MCF 10A (cell line): ENCODE measurements around the gene CHL1. TPM values are rescaled to one million over a fixed set of nuclear protein-coding genes. Genes with fewer than 3 reads are reported as not detected.

Experiments used
- BruUV-seq: library from RNA; stranded (reverse); fragments of 400-500 nt; replicated peaks from 2 replicates; lab custom pipeline; 2021; lab: Mats Ljungman, UMichigan
- CTCF ChIA-PET: fragments of 300-600 bp; sonication (Branson Sonifier 250); formaldehyde crosslinking; extraction: SDS; loops from one replicate; lab custom pipeline; 2021; ENCODE audit warnings: antibody characterized with exemption, inconsistent platforms; lab: Yijun Ruan, JAX
- POLR2A ChIA-PET: fragments of 300-600, 350-650 bp; sonication (Branson Sonifier 250); formaldehyde crosslinking; extraction: SDS; loops from one replicate; lab custom pipeline; 2020; ENCODE audit warnings: antibody characterized with exemption, inconsistent platforms; lab: Yijun Ruan, JAX
- DNase-seq: peaks from one replicate; pipeline ENCODE4 v3.0.0-alpha.2; 2018; ENCODE audit not compliant: unreplicated experiment
- H3K27ac Mint-ChIP-seq: one replicate; pipeline ENCODE4 v1.8.0; 2022; ENCODE audit warnings: mild to moderate bottlenecking, low read depth, mixed read lengths; ENCODE audit not compliant: unreplicated experiment
- H3K27me3 Mint-ChIP-seq: one replicate; pipeline ENCODE4 v1.8.0; 2022; ENCODE audit warnings: mixed read lengths; ENCODE audit not compliant: insufficient read depth, unreplicated experiment
- H3K36me3 Mint-ChIP-seq: one replicate; pipeline ENCODE4 v1.8.0; 2022; ENCODE audit warnings: mild to moderate bottlenecking, moderate library complexity, mixed read lengths; ENCODE audit not compliant: insufficient read depth, unreplicated experiment
- H3K4me1 Mint-ChIP-seq: one replicate; pipeline ENCODE4 v1.8.0; 2022; ENCODE audit warnings: mixed read lengths; ENCODE audit not compliant: insufficient read depth, unreplicated experiment
- H3K4me3 Mint-ChIP-seq: one replicate; pipeline ENCODE4 v1.8.0; 2022; ENCODE audit warnings: mild to moderate bottlenecking, moderate library complexity, mixed read lengths; ENCODE audit not compliant: unreplicated experiment
- H3K9me3 Mint-ChIP-seq: one replicate; pipeline ENCODE4 v1.8.0; 2022; ENCODE audit warnings: mixed read lengths; ENCODE audit not compliant: unreplicated experiment
- CTCF ChIP-seq: fragments of 200-600 bp; IDR thresholded peaks from one replicate; pipeline ENCODE4 v1.8.0; 2022; ENCODE audit warnings: antibody characterized with exemption, mild to moderate bottlenecking; ENCODE audit not compliant: unreplicated experiment
- intact Hi-C: fragments of 100-400 bp; cut with micrococcal nuclease; formaldehyde crosslinking; loops from 2 replicates; pipeline ENCODE4 v1.14.1; 2022
- total RNA-seq: library from RNA; stranded (reverse); gene quantifications from 2 replicates; pipeline ENCODE4 v1.2.3, GENCODE V29; 2022

The CHL1 gene
- total RNA-seq, 1 experiment from 2014 or later, result not detected

- H3K9me3 Mint-ChIP-seq, result no peaks in the 10 kb centered on the region
- H3K4me3 Mint-ChIP-seq, result no peak overlapping the region
- intact Hi-C loops, result no loop called here
- H3K27ac Mint-ChIP-seq, result no peak overlapping the region
- POLR2A ChIA-PET, result no interaction called here
- TF ChIP-seq CTCF, result no peak
- CTCF ChIA-PET, result no interaction called here
- H3K27me3 Mint-ChIP-seq, result peaks cover 17% of the 10 kb centered on the region
- no TSS peak for BruUV-seq
- no peaks in the 10 kb centered on the region for H3K4me1 Mint-ChIP-seq
- no peaks in the 10 kb centered on the region for H3K36me3 Mint-ChIP-seq
- no peak for DNase-seq
These were observed 7.5 kb downstream of the CHL1 start for GRCh38 chr3:204102-204501.

GRCh38 chr3:207973-208372 is 11.4 kb downstream of the CHL1 start:
- TF ChIP-seq CTCF, result no peak
- ChIA-PET POLR2A (interaction anchor here (0.6 kb wide), 1 partner anchor 642 kb away, joined by 3 read pairs; no protein-coding TSS in a partner anchor), CTCF (interaction anchor here (0.7 to 1.3 kb wide), 4 partner anchors 144 to 1761 kb away, joined by 3 to 9 read pairs (median 3); no protein-coding TSS in a partner anchor)
- no peaks in the 10 kb centered on the region for H3K36me3 Mint-ChIP-seq
- no peak overlapping the region for H3K4me3 Mint-ChIP-seq
- H3K9me3 Mint-ChIP-seq, result no peaks in the 10 kb centered on the region
- intact Hi-C loops, result no loop called here
- H3K4me1 Mint-ChIP-seq, result no peaks in the 10 kb centered on the region
- H3K27ac Mint-ChIP-seq, result no peak overlapping the region
- H3K27me3 Mint-ChIP-seq, result peaks cover 26% of the 10 kb centered on the region
- no TSS peak for BruUV-seq
- no peak for DNase-seq

GRCh38 chr3:210669-211068 is 14.1 kb downstream of the CHL1 start:
- BruUV-seq, result no TSS peak
- intact Hi-C loops, result no loop called here
- ChIA-PET CTCF (no interaction called here), POLR2A (no interaction called here)
- H3K4me1 Mint-ChIP-seq, result no peaks in the 10 kb centered on the region
- no peak overlapping the region for H3K27ac Mint-ChIP-seq
- peaks cover 18% of the 10 kb centered on the region for H3K27me3 Mint-ChIP-seq
- H3K36me3 Mint-ChIP-seq, result no peaks in the 10 kb centered on the region
- H3K4me3 Mint-ChIP-seq, result no peak overlapping the region
- no peaks in the 10 kb centered on the region for H3K9me3 Mint-ChIP-seq
- no peak for TF ChIP-seq CTCF
- no peak for DNase-seq

- ChIA-PET CTCF (interaction anchor here (1.0 kb wide), 1 partner anchor 170 kb away, joined by 3 read pairs; no protein-coding TSS in a partner anchor), POLR2A (no interaction called here)
- no peak overlapping the region for H3K27ac Mint-ChIP-seq
- peaks cover 4% of the 10 kb centered on the region for H3K4me1 Mint-ChIP-seq
- H3K27me3 Mint-ChIP-seq, result peaks cover 18% of the 10 kb centered on the region
- no peak for TF ChIP-seq CTCF
- H3K36me3 Mint-ChIP-seq, result no peaks in the 10 kb centered on the region
- BruUV-seq, result no TSS peak
- intact Hi-C loops, result no loop called here
- H3K9me3 Mint-ChIP-seq, result no peaks in the 10 kb centered on the region
- no peak for DNase-seq
- H3K4me3 Mint-ChIP-seq, result no peak overlapping the region
These were observed 15.9 kb downstream of the CHL1 start for GRCh38 chr3:212432-212831.
